ENCODE results near the gene ARF6. TPM values are rescaled to one million over a fixed set of nuclear protein-coding genes. Genes with fewer than 3 reads are reported as not detected.
A peak's percentile ranks its signal among the peaks of the same experiment; 100 is the strongest.
"Not testable (repeated sequence)": the region's sequence is repeated elsewhere in the genome, so short reads cannot be mapped to it uniquely, and the experiment has no call there.

The ARF6 gene
- 86.0 and 110 TPM in 2 replicates for total RNA-seq

GRCh38 chr14:49892636-49893308, at the start of gene ARF6:
ARF6 (plus strand) TSS chr14:49893082; CDS start chr14:49893737, 655 bp downstream.
- DNase-seq (ENCODE audit: low read depth, low spot score): peak; percentile 88

GRCh38 chr14:49849213-49849847, 43.6 kb upstream of the ARF6 start:
- no peak for DNase-seq (ENCODE audit: low read depth, low spot score)

DNA sequence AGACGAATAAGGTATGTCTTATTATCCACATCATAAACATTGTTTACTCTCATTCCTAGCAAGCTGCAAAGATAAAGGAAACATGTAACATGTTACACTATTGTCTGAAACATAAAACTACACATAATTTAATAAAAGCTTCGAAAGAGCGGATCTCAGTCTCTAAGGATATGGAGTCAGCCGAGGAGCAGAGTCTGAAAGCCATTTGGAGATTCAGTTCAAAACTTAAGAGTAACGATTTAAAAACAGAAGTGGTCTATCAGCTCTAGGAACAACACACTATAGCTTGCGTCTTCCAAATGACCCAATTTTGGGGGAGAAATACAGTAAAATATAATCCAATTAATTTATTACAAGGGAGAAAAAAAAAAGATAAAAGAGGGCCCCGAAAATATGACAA, 41.1 kb upstream of the ARF6 start:
- no peak for DNase-seq (ENCODE audit: low read depth, low spot score)

- DNase-seq (ENCODE audit: low read depth, low spot score): peak; percentile 53
Observed at GRCh38 chr14:49852301-49853157, 40.4 kb upstream of the ARF6 start, which contains the start of gene NEMF. NEMF (minus strand) TSS chr14:49852788; CDS start chr14:49852753, 35 bp downstream.

DNA sequence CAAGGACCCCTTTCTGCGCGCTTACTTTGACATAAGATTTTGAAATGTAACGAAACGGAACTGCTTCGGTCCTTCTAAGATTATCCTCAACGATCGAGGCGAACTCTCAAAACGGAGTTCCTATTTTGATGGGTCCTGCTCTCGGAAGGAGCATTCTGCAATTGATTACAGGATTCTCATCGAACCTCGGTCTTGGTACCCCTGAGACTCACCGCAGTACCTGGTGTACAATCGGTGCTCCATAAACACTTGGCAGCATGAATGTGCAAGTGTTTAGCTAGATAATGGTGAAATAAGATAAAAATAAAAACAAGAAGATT, 39.8 kb upstream of the ARF6 start:
- no peak for DNase-seq (ENCODE audit: low read depth, low spot score)

DNA sequence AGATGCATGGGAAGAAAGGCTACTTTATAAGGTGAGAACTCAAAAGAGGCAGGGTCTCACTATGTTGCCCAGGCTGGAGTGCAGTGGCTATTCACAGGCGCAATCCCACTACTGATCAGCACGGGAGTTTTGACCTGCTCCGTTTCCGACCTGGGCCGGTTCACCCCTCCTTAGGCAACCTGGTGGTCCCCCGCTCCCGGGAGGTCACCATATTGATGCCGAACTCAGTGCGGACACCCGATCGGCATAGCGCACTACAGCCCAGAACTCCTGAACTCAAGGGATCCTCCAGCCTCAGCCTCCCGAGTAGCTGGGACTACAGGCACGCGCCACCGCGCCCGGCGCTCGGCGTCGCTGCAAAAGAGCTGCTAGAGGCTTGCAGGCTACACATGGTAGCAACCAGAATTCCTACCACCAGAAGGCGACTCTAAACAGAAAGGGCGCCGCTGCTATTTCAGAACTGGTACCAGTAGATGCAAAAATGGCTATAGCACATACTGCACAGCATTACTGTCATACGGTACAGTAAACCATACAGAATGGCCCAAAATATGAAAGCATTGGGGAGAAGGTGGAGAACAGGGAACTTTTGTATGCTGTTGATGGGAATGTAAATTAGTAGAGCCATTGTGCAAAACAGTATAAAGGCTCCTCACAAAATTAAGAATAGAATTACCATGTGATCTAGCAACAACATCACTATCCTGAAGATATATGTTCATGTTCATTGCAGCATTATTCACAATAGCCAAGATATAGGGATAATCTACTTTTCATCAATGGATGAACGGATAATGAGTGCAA, 39.1 kb upstream of the ARF6 start:
- peak; percentile 48 for DNase-seq (ENCODE audit: low read depth, low spot score)

- no peak for DNase-seq (ENCODE audit: low read depth, low spot score)
Observed at GRCh38 chr14:49857427-49858003, 35.4 kb upstream of the ARF6 start.

GRCh38 chr14:49858383-49858782, 34.5 kb upstream of the ARF6 start:
- no peak for DNase-seq (ENCODE audit: low read depth, low spot score)

DNA sequence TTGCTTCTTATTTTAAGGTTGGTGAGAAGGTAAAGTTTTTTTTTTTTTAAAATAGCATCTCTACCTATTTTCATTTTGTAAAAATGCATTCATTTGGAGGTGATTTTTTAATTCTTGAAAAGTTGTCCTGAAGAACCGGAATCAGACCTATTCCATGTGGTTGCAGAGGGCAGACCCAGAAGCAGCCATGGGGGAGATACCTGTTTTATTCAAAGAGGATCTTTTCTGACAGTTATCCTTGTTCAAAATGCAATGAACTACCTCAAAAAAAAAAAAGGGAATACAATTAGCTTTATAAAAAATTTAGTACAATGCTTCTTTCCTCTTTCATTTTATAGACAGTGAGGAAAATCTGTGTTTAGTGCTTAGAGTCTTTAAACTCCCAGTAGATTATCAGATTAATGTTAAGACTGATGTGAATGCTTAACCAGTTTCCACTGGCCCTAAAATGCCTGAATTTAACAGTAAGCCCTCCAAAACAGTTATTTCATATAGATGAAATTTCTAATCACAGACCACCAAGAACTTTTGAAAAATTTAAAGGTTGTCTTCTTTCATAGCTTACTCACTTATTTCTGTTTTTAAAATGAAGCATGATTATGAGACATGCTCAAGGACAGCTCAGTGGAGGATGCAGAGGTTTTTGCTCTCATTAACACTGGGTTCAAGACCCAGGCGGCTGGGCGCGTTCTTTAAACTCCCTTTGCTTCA, 31.7 kb upstream of the ARF6 start:
- DNase-seq (ENCODE audit: low read depth, low spot score): no peak

GRCh38 chr14:49861699-49862088, 31.2 kb upstream of the ARF6 start:
- DNase-seq (ENCODE audit: low read depth, low spot score): peak; percentile 39

DNA sequence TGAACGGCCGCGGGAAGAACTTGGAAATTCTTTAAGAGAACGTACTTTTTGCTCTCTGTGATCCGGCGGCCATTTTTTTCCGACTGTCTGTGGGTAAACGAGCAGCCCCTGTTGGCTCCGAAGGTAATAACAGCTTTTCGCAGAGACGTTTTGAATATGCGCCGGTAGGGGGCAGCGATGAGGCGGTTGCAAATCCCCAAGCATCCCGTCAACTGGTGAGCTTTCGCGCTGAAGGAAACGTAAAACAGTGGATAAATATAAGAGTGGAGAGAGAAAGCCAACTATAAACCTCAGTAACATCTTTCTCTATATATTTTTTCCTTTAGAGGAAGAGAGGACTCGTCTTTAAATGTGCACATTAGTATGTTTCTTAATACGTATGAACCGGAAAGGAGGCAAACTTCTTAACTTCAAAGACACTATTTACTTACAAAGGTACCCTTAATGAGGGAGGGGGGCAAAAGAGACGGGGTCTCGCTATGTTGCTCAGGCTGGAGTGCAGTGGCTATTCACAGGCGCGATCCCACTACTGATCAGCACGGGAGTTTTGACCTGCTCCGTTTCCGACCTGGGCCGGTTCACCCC, 30.7 kb upstream of the ARF6 start:
- DNase-seq (ENCODE audit: low read depth, low spot score): peak; percentile 47

DNA sequence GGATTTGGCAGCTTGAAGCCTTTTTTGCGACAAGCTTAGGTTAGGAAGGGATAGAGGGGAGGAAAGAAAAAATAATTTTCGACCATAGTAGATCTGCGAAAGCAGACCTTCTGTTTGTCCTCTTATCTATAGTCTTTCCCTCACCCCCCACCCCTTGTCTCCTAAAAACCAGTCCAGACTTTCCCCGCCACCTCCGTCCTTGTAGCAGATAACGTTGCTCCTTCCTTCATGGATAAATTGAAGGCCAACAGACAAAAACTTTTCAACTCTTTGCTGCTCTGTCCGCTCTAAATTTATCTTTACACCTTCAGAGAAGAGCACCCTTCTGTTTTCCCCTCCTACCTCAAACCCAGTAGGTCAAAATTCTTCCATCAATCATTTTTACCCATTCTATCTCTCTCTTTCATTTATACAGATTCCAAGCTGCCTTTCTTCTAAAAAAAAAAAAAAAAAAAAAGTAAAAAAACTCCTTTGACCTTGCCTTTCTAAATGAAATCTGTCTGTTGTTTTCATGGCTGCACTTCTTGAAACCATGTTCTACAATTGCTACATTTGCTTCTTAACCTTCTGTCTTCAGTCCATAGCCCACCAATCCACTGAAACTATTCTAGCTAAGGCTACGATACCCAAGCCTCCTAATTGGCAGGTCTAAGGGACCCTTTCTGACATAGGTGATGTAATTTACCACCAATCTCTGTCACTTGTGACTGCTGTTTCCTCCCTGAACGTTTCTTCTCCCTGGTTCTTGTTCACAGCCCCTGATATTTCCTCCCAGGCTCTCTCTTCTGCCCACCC, 29.2 kb upstream of the ARF6 start:
- no peak for DNase-seq (ENCODE audit: low read depth, low spot score)

DNA sequence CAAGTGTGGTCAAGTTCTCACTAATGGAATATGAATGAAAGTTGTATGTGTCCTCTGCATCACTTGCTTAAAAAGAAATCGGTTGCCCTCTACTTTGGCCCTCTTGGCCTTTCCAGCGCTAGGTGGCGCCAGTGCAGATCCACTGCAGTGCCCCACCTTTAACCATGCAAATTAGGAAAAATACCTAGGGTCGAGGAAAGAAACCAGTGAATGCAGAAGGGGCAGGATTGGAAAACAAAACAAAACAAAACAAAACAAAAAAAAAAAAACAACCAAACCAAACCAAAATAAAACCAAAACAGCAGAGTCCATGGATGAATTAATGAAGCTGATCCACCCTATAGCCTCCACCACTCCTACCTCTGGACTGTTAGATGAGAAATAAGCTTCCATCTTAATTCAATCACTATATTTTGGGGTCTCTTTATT, 27.4 kb upstream of the ARF6 start:
- no peak for DNase-seq (ENCODE audit: low read depth, low spot score)

DNA sequence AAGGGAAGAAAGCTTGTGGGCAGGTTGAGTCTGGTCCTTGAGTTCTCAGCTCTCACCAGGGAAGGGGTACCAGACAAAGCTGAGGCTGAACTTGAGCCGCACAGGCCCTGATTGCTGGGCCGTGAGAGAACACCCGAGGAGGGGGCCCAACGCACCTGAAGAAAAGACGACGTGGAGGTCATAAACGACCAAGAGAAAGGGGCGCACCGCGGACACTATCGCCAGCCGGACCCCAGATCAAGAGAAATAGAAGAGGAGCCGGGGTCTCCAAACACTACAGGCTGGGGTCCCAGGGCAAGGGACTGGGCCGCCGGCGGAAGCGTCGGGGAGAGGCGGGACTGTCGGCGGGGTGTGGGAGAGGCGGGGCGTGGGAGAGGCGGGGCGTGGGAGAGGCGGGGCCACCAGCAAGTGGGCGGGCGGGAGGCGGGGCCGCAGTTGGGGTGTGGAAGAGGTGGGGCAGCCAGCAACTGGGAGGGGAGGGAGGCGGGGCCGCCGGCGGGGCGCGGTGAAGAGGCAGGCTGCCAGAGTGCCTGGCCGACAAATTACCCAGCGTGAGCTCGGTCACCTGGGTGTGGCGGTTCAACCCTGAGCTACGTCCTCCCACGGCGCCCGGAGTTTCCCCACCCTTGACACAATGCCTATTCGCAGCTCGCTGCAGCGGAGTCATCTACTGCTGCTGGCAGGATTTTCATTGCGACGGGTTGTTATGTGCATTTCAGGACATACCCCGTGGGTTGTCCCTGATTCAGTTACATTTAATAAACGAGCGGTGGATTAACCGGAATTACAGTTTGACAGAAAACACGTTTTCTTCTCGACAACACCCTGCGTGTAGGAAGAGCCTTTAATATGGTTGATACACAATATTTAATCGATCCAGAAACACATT, 24.8 kb upstream of the ARF6 start:
- peak; percentile 70 for DNase-seq (ENCODE audit: low read depth, low spot score)

GRCh38 chr14:49868720-49869114, 24.2 kb upstream of the ARF6 start:
- DNase-seq (ENCODE audit: low read depth, low spot score): no peak

DNA sequence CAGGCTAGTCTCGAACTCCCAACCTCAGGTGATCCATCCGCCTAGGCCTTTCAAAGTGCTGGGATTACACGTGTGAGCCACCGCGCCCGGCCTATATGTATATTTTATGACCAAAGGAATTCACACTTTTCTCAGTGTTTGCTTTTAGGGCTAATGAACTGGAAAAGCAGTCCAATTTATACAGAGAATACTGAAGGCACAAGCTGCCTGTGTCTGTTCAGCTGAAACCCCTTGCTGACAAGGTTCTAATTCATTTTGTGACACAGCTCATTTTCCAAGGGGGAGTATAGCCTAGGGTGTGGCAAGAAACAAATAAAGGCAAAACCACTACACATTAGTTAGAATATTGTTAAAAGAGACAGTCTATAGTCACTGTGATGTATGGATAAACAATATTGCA, 22.0 kb upstream of the ARF6 start:
- DNase-seq (ENCODE audit: low read depth, low spot score): no peak

DNA sequence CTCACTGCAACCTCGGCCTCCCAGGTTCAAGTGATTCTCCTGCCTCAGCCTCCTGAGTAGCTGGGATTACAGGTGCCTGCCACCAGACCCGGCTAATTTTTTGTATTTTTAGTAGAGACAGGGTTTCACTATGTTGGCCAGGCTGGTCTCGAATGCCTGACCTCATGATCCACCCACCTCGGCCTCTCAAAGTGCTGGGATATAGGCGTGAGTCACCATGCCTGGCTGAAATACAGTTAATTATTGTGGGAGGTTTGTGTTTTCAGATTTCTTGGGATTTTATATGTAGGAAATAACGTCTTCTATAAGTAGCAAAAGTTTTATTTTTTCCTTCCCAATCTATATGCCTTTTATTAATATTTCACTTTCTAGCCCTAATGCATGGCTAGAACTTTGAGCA, 19.3 kb upstream of the ARF6 start:
- DNase-seq (ENCODE audit: low read depth, low spot score): not testable (repeated sequence)

GRCh38 chr14:49875640-49876198, 17.2 kb upstream of the ARF6 start:
- no peak for DNase-seq (ENCODE audit: low read depth, low spot score)

Data from pulmonary artery endothelial cell (primary cell).